Thoracic aorta (tissue), 2 donors: ENCODE data around the gene GDPD4. TPM values are rescaled to one million over a fixed set of nuclear protein-coding genes. Genes with fewer than 3 reads are reported as not detected.
A peak's percentile ranks its signal among the peaks of the same experiment; 100 is the strongest.

Experiments used
- ATAC-seq: fragments of 150-250 bp; one replicate; pipeline ENCODE4 v1.8.0; 2017; ENCODE audit warnings: low read depth; ENCODE audit not compliant: insufficient number of reproducible peaks, low FRiP score
- DNase-seq: peaks from one replicate; pipeline ENCODE4 v3.0.0-alpha.2; 2020; ENCODE audit warnings: low spot score
- H3K27ac ChIP-seq, 2 donors: fragments of 200-600 bp; sonication (generic); 1 replicate in 1 of 2; 2 replicates in 1 of 2; pipeline ENCODE4 v1.5.1; 2016; ENCODE audit warnings: mild to moderate bottlenecking in 2 of 2, moderate library complexity in 2 of 2
- H3K27me3 ChIP-seq: fragments of 200-600 bp; sonication (generic); replicated peaks from 2 replicates; pipeline ENCODE4 v1.6.0; 2016; ENCODE audit warnings: mild to moderate bottlenecking; ENCODE audit not compliant: insufficient read depth
- H3K36me3 ChIP-seq: fragments of 200-600 bp; sonication (generic); one replicate; pipeline ENCODE4 v1.5.1; 2016
- H3K4me1 ChIP-seq, 2 donors: fragments of 200-600 bp; sonication (generic); 1 replicate in 1 of 2; 2 replicates in 1 of 2; pipeline versions ENCODE4 v1.5.1 to v1.6.0; 2016; ENCODE audit warnings: low read depth in 2 of 2, mild to moderate bottlenecking in 1 of 2; ENCODE audit not compliant: control insufficient read depth in 1 of 2
- H3K4me3 ChIP-seq: fragments of 200-600 bp; sonication (generic); 2 replicates; pipeline ENCODE4 v1.5.1; 2016; ENCODE audit warnings: mild to moderate bottlenecking
- H3K9me3 ChIP-seq: fragments of 200-600 bp; sonication (generic); 2 replicates; pipeline ENCODE4 v1.5.1; 2016
- CTCF ChIP-seq: fragments of 200-600 bp; sonication (generic); IDR thresholded peaks from one replicate; pipeline ENCODE4 v1.5.1; 2019; ENCODE audit warnings: antibody characterized with exemption
- total RNA-seq, 2 donors: library from RNA; depleted of rRNA; stranded (reverse); fragments of >200 nt; gene quantifications; one replicate each; pipeline versions ENCODE4 v1.1.0 to v1.2.3, GENCODE V29; 2016

The GDPD4 gene
- total RNA-seq, 2 donors from 2014 or later = not detected

DNA sequence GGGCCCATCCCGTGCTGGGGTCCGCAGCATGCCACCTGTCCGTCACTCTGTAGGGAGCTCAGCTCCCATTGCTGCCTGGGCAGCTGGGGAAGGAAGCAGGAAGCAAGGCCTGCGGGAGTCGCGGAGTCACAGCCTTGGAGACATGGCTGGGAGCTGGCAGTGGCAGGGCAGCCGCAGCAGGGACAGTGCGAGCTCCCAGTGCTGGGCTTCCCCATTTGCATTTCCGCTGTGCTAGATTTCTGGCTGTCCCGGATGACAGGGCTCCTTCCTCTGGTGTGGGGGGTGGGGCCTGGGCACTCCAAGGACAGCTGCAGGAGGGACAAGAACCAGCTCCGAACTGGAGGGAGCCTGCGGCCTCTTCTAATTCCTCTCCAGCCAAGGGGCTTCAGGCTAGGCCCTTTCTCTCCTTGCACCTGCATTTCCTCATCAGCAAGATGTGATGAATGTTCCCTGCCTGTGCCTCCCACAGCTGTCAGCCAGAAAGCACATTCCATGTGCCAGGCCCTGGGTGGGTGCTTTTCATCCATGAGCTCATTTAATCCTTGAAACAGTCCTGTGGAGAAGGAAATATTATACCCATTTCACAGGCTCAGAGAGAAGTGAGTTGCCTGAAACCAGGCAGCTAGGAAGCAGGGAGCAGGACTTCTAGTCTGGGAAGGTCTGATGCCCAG lies 125.5 kb downstream of the GDPD4 start:
- ATAC-seq = no peak
- Histone ChIP-seq H3K27me3 (no peaks in the 10 kb centered on the region), H3K4me3 (peak overlapping the region; percentile 50), H3K27ac (no peak overlapping the region), H3K36me3 (no peaks in the 10 kb centered on the region), H3K9me3 (no peaks in the 10 kb centered on the region), H3K4me1 (no peaks in the 10 kb centered on the region)
- no peak for TF ChIP-seq CTCF
- no peak for DNase-seq

DNA sequence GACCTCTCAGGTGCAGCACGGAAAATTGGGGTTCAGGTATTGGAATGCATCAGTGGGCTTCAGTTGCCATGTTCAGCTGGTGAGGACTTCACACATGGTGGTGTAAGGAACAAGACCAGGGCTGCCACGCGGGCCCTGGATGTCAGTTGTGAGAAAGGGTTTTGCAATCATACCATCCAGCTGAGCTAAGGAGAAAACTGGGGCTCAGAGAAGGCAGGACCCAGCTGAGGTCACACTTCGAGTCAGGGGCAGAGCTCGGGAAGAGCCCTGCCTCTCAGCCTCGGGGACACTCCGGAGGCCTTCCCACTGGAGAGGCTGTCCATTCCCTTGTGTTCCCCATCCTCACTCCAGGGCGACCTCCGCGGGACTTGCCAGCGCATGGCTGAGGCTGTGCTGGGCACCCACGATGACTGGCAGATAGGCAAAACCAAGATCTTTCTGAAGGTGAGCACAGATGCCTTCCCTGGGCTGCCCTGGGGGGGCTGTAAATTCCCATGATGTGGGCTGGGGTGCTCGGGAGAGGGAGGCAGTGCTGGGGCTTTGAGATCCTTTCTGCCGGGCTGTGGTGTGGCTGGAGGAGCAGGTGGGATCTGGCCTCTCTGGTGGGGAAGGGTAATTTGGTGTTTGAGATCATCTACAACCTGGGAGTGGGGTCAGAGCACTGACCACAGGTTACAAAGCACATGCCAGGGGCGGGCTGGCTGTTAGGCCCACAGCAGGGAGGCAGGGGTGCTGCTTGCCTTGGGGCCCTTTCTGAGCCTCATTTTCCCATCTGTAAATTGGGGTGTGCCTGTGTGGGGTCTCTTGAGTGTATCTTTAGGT lies 126.3 kb downstream of the GDPD4 start:
- Histone ChIP-seq H3K36me3 (no peaks in the 10 kb centered on the region), H3K4me1 (no peaks in the 10 kb centered on the region), H3K27me3 (no peaks in the 10 kb centered on the region), H3K27ac (no peak overlapping the region), H3K4me3 (peak overlapping the region; percentile 50), H3K9me3 (no peaks in the 10 kb centered on the region)
- DNase-seq = no peak
- ATAC-seq = no peak
- TF ChIP-seq CTCF = no peak

GRCh38 chr11:77174559-77174958 lies 126.9 kb downstream of the GDPD4 start:
- no peaks in the 10 kb centered on the region for H3K4me1 ChIP-seq
- no peak for DNase-seq
- TF ChIP-seq CTCF = no peak
- H3K36me3 ChIP-seq = no peaks in the 10 kb centered on the region
- H3K9me3 ChIP-seq = no peaks in the 10 kb centered on the region
- no peak overlapping the region for H3K4me3 ChIP-seq
- no peaks in the 10 kb centered on the region for H3K27me3 ChIP-seq
- no peak overlapping the region for H3K27ac ChIP-seq
- ATAC-seq = no peak

- ATAC-seq = no peak
- Histone ChIP-seq H3K36me3 (no peaks in the 10 kb centered on the region), H3K4me1 (no peaks in the 10 kb centered on the region), H3K9me3 (no peaks in the 10 kb centered on the region), H3K4me3 (no peak overlapping the region), H3K27me3 (no peaks in the 10 kb centered on the region), H3K27ac (no peak overlapping the region)
- TF ChIP-seq CTCF = no peak
- no peak for DNase-seq
Observed at GRCh38 chr11:77173494-77173893, 128.0 kb downstream of the GDPD4 start.

- TF ChIP-seq CTCF = no peak
- no peak overlapping the region for H3K4me3 ChIP-seq
- no peaks in the 10 kb centered on the region for H3K9me3 ChIP-seq
- no peaks in the 10 kb centered on the region for H3K36me3 ChIP-seq
- H3K27me3 ChIP-seq = no peaks in the 10 kb centered on the region
- no peak for DNase-seq
- no peak overlapping the region for H3K27ac ChIP-seq
- no peaks in the 10 kb centered on the region for H3K4me1 ChIP-seq
- ATAC-seq = no peak
Observed at GRCh38 chr11:77172666-77172982, 128.9 kb downstream of the GDPD4 start.
